ENCODE data around the gene CTSW. TPM values are rescaled to one million over a fixed set of nuclear protein-coding genes. Genes with fewer than 3 reads are reported as not detected.
A peak's percentile ranks its signal among the peaks of the same experiment; 100 is the strongest.
"Not testable (repeated sequence)": the region's sequence is repeated elsewhere in the genome, so short reads cannot be mapped to it uniquely, and the experiment has no call there.

CTSW gene
- total and polyA plus RNA-seq, 9 donors, result 0.48 to 2.3 (median 0.75) TPM

DNA sequence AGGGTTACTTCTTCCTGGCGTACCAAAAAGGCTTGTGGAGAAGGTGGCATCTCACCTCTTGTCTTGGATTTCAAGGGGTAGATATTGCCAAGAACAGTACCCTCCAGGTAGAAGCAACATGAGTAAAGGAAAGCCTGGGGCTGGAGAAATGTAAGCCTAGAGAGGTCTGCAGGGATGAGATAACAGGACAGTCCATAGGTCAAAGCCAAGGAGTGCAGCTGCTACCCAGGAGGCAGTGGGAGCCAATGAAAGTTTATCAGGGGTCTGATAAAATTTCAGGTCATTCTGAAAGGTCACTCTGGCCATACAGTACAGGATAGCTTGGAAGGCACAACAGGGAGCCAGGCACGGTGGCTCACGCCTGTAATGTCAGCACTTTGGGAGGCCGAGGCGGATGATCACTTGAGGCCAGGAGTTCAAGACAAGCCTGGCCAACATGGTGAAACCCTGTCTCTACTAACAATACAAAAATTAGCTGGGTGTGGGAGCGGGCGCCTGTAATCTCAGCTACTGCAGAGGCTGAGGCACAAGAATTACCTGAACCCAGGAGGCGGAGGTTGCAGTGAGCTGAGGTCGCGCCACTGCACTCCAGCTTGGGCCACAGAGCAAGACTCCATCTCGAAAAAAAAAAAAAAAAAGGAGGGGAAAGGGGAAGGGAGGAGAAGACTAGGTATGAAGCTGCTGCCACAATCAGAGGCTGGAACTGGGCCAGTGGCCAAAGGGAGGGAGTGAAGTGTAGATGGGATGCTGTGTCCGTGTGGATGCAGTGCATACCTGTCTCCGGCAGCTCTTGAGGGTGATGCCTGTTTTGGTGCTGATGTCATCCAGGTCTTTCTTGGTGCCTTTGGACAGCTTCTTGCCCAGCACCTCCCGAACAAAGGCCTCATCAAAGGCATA, 7.4 kb downstream of the CTSW start:
- Histone ChIP-seq H3K4me1 (ENCODE audit: control insufficient read depth, insufficient read depth, low read length) (peaks cover 43% of the 10 kb centered on the region), H3K36me3 (ENCODE audit: control insufficient read depth, insufficient read depth, low read length) (peaks cover 47% of the 10 kb centered on the region), H3K27me3 (ENCODE audit: control insufficient read depth, insufficient read depth, low read length) (peaks cover 4% of the 10 kb centered on the region), H3K27ac (ENCODE audit: low read length) (peak overlapping the region; percentile 99), H3K4me3 (ENCODE audit: low read length) (peak overlapping the region; percentile 89), H3K9me3 (replicated peaks; ENCODE audit: control insufficient read depth, low read depth, low read length) (no peaks in the 10 kb centered on the region)
- DNase-seq, result peak; percentile 24
- 83% methylated on average over 5 of the region's 14 CpGs for WGBS (ENCODE audit: insufficient coverage)

DNA sequence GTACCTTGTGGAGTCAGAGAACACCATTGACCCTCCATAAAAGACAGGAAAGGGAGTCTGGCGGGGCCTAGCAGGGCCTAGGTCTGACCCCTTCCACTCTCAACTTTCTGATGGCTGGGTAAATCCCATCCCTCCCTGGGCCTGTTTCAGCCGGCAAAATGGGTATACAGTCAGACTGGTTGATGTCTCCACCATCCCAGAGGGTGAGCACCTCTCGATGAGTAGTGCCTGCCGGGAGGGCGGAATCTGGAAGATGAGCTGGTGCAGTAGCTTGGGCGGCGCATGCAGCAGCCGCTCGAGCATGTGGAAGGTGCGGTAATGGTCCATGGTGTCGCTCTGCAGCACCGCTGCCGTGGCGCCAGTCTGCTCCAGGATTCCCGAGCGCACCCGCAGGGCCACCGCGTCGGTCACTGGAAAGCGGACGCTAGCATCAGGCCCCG, 8.1 kb downstream of the CTSW start:
- WGBS (ENCODE audit: insufficient coverage), result 1% methylated on average over 22 of the region's 23 CpGs
- Histone ChIP-seq H3K27ac (ENCODE audit: low read length) (peak overlapping the region; percentile 99), H3K9me3 (replicated peaks; ENCODE audit: control insufficient read depth, low read depth, low read length) (no peaks in the 10 kb centered on the region), H3K36me3 (ENCODE audit: control insufficient read depth, insufficient read depth, low read length) (peaks cover 42% of the 10 kb centered on the region), H3K4me1 (ENCODE audit: control insufficient read depth, insufficient read depth, low read length) (peaks cover 50% of the 10 kb centered on the region), H3K27me3 (ENCODE audit: control insufficient read depth, insufficient read depth, low read length) (peaks cover 4% of the 10 kb centered on the region), H3K4me3 (ENCODE audit: low read length) (peak overlapping the region; percentile 89)
- DNase-seq, result no peak

DNA sequence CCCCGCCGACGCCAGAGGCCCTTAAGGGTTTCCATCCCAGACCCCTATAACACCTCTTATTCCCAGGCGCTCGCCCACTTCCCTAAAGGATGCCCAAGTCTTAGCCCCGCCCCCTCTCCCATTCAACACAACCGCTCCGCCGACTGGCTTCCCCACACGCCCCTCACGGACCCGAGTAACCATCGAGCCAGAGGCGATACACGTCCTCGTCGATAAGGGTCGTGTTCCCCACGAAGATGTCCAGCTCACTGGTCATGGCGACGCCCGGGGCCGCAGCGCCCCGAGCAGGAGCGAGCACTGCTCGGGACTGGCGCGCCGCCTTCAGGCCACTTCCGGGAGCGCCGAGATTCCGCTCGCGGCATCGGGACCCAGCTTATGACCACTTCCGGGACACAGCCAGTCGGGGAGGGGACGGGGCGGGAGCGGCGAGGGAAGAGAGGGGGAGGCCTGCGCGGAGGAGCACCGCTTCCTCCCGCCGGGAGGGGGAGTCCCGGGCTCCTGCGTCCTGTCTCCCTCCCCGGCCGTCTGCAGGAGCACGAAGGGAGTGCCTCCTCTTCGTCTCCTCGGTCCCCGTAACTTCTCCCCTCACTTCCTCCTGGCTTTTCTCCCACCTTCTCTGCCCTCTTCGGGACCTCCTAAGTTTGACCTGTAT, 8.7 kb downstream of the CTSW start, which contains the start of gene FIBP:
Gene FIBP, minus strand, starts transcription at position 309 of the 652 bp plus-strand sequence. Its CDS starts 53 bp downstream, at position 256.
- H3K9me3 ChIP-seq (replicated peaks; ENCODE audit: control insufficient read depth, low read depth, low read length), result no peaks in the 10 kb centered on the region
- H3K27ac ChIP-seq (ENCODE audit: low read length), result peak within 1 kb of the TSS; percentile 99
- H3K4me3 ChIP-seq (ENCODE audit: low read length), result peak within 1 kb of the TSS; percentile 89
- peaks cover 36% of the 10 kb centered on the region for H3K36me3 ChIP-seq (ENCODE audit: control insufficient read depth, insufficient read depth, low read length)
- peaks cover 54% of the 10 kb centered on the region for H3K4me1 ChIP-seq (ENCODE audit: control insufficient read depth, insufficient read depth, low read length)
- WGBS (ENCODE audit: insufficient coverage), result 0% methylated on average over 51 of the region's 57 CpGs
- peak; percentile 99 for DNase-seq
- peaks cover 4% of the 10 kb centered on the region for H3K27me3 ChIP-seq (ENCODE audit: control insufficient read depth, insufficient read depth, low read length)

DNA sequence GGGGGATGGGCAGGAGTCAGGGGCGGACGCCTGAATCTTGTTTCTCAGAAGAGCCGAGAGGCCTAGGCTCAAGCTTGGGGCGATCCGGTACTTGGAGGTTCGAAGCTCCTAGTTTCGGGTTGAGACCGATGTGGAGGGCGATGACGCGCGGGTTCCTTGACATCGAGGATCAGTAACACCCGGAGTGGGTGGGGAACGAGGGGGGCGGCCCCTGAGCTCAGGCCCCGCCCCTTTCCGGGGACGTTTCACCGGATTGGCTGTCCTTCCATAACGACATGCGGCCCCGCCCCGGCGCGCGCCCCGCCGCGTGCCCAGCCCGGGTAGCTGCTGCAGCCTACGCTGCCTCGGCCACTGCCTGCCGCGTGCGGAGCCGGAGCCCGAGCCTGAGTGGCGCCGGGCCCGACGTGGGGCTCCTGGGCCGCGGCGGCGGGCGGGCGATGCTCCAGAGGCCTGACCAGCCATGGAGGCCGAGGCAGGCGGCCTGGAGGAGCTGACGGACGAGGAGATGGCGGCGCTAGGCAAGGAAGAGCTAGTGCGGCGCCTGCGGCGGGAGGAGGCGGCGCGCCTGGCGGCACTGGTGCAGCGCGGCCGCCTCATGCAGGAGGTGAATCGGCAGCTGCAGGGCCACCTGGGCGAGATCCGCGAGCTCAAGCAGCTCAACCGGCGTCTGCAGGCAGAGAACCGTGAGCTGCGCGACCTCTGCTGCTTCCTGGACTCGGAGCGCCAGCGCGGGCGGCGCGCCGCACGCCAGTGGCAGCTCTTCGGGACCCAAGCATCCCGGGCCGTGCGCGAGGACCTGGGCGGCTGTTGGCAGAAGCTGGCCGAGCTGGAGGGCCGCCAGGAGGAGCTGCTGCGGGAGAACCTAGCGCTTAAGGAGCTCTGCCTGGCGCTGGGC, 10.9 kb downstream of the CTSW start, which contains the start of gene CCDC85B:
Gene CCDC85B, plus strand, starts transcription at position 350 of the 895 bp plus-strand sequence. Its CDS starts 111 bp downstream, at position 461.
- DNase-seq, result peak; percentile 99
- H3K36me3 ChIP-seq (ENCODE audit: control insufficient read depth, insufficient read depth, low read length), result peaks cover 14% of the 10 kb centered on the region
- peaks cover 4% of the 10 kb centered on the region for H3K27me3 ChIP-seq (ENCODE audit: control insufficient read depth, insufficient read depth, low read length)
- H3K4me1 ChIP-seq (ENCODE audit: control insufficient read depth, insufficient read depth, low read length), result peaks cover 55% of the 10 kb centered on the region
- H3K27ac ChIP-seq (ENCODE audit: low read length), result peak within 1 kb of the TSS; percentile 99
- WGBS (ENCODE audit: insufficient coverage), result under 1% methylated on average over 94 of the region's 94 CpGs
- H3K9me3 ChIP-seq (replicated peaks; ENCODE audit: control insufficient read depth, low read depth, low read length), result no peaks in the 10 kb centered on the region
- H3K4me3 ChIP-seq (ENCODE audit: low read length), result peak within 1 kb of the TSS; percentile 66

DNA sequence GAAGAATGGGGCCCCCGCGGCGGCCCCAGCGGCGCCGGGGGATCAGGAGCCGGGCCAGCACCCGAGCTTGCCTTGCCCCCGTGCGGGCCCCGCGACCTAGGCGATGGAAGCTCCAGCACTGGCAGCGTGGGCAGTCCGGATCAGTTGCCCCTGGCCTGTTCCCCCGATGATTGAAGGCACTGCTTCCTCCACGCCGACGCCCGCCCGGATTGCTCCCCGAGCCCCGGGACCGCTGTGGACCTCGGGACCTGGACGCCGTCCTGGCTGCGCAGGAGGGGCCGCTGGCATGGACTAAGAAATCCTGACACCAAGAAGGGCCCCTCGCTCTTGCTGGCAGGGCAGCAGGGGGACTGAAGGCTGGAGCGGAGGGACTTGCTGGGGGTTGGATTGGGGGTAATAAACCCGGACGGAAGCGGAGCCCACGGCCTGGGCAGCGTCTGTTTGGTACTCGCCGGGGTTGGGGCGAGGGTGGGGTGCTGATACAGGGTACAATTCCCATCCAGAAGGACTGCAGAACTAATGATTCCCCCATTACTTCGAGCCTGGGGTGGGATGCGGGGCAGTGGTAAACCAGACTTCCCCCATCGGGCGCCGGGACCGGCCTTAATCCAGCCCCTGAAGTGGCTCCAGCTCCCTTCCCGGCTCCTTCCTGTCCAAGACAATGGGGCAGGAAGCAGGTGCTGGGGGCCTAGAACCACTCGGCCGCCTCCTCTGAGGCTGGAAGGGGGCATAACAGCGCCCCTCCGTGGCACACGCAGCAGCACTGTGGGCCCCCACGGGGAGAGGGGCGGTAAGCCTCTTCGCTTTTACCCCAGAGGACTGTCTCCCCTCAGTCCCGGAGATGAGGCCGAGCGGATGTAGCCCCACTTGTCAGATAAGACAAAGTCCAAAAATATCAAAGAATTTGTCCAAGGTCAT, 11.8 kb downstream of the CTSW start:
- Histone ChIP-seq H3K36me3 (ENCODE audit: control insufficient read depth, insufficient read depth, low read length) (peaks cover 6% of the 10 kb centered on the region), H3K27ac (ENCODE audit: low read length) (peak overlapping the region; percentile 87), H3K27me3 (ENCODE audit: control insufficient read depth, insufficient read depth, low read length) (peaks cover 4% of the 10 kb centered on the region), H3K4me3 (ENCODE audit: low read length) (peak overlapping the region; percentile 66), H3K9me3 (replicated peaks; ENCODE audit: control insufficient read depth, low read depth, low read length) (no peaks in the 10 kb centered on the region), H3K4me1 (ENCODE audit: control insufficient read depth, insufficient read depth, low read length) (peaks cover 55% of the 10 kb centered on the region)
- peak; percentile 62 for DNase-seq
- WGBS (ENCODE audit: insufficient coverage), result 2% methylated on average over 42 of the region's 57 CpGs

DNA sequence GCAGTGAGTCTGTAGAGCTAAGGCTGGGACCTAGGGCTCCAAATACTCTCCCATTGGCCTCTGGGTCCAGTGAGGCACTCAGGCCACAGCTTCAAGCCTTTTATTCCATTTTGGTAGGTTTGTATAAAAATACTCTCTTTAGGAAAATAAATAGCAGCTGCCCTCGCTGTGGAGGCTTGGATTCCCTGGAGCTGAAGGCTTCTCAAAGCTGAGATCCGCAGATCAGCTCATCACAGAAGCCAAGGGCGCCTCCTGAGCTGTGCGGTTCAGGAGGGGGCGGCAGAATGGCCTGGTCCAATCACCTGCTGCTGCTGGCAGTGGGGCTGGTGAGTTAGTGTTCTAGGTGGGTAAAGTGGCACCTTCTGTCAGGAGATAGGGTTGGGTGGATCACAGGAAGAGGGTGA, 12.5 kb downstream of the CTSW start:
- Histone ChIP-seq H3K4me3 (ENCODE audit: low read length) (peak overlapping the region; percentile 66), H3K27me3 (ENCODE audit: control insufficient read depth, insufficient read depth, low read length) (peaks cover 10% of the 10 kb centered on the region), H3K4me1 (ENCODE audit: control insufficient read depth, insufficient read depth, low read length) (peaks cover 55% of the 10 kb centered on the region), H3K27ac (ENCODE audit: low read length) (peak overlapping the region; percentile 87)
- DNase-seq; H3K9me3 ChIP-seq (replicated peaks; ENCODE audit: control insufficient read depth, low read depth, low read length); H3K36me3 ChIP-seq (ENCODE audit: control insufficient read depth, insufficient read depth, low read length): not testable (repeated sequence)
- 40% methylated on average over 1 of the region's 5 CpGs for WGBS (ENCODE audit: insufficient coverage)

DNA sequence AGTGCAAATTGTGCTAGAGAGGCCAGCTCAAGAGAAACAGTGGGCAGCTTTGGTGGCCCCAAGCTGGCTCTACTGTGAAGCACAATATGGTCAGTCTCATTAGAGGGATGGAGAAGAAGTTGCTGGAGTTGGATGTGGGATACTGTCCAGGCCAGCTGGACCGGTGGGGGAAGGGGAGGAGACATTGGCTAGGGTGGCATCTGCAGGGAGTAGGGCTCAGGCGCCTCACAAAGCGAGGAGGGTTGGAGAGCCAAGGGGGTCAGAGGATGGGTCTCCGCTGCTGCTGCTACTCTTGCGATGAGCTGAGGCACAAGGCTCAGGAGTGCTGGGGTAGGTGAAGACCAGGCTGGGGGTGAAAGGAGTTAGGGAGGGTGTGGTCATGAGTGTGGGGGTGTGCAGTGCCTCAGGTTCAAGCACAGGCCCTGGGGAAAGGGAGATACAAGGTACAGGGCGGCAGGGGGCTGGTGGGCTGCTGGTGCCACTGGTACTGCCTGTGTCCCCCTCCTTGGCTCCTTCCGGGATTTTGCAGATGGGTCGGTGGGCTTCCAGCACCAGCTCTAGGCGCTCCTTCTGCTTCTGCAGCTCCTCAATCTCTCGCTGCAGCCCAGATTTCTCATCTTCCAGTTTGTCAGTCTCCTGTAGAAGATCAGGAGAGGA, 13.2 kb downstream of the CTSW start:
- Histone ChIP-seq H3K27me3 (ENCODE audit: control insufficient read depth, insufficient read depth, low read length) (peaks cover 16% of the 10 kb centered on the region), H3K36me3 (ENCODE audit: control insufficient read depth, insufficient read depth, low read length) (no peaks in the 10 kb centered on the region), H3K9me3 (replicated peaks; ENCODE audit: control insufficient read depth, low read depth, low read length) (no peaks in the 10 kb centered on the region), H3K4me3 (ENCODE audit: low read length) (no peak overlapping the region), H3K27ac (ENCODE audit: low read length) (peak overlapping the region; percentile 87), H3K4me1 (ENCODE audit: control insufficient read depth, insufficient read depth, low read length) (peaks cover 49% of the 10 kb centered on the region)
- no peak for DNase-seq
- 72% methylated on average over 8 of the region's 10 CpGs for WGBS (ENCODE audit: insufficient coverage)

DNA sequence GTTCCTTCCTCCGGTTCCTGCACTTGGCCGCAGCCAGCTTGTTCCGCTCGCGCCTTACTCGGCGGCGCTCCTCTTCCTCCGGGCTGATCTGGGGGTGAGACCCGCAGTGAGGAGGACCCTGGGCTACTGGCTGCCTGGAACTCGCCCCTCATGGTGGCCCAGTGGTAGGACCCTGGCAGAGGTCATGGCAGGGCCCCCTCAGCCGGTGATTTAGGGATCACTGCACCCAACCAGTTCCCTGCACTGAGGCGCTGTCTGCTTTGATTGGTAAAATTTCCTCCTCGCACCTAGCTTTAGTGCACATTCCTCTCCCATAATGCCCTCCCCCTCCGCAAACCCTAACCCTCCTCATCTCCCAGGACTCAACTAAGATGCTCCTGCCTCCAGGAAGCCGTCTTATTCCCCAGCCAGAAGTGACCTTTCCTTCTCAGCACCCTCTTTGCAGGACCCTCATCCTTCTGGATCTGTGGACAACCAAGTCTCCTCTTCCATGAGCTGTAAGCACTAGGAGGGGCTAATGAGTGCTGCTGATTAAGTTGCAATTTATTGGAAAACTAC, 14.5 kb downstream of the CTSW start:
- H3K4me1 ChIP-seq (ENCODE audit: control insufficient read depth, insufficient read depth, low read length), result peaks cover 45% of the 10 kb centered on the region
- H3K4me3 ChIP-seq (ENCODE audit: low read length), result no peak overlapping the region

More for the DNA sequence above, 14.5 kb downstream of the CTSW start:
- Histone ChIP-seq H3K9me3 (replicated peaks; ENCODE audit: control insufficient read depth, low read depth, low read length) (no peaks in the 10 kb centered on the region), H3K36me3 (ENCODE audit: control insufficient read depth, insufficient read depth, low read length) (no peaks in the 10 kb centered on the region), H3K27me3 (ENCODE audit: control insufficient read depth, insufficient read depth, low read length) (peaks cover 29% of the 10 kb centered on the region), H3K27ac (ENCODE audit: low read length) (peak overlapping the region; percentile 85)
- 74% methylated on average over 15 of the region's 16 CpGs for WGBS (ENCODE audit: insufficient coverage)
- DNase-seq, result no peak
